SHP77 (cell line): Measurements from ENCODE around the gene ARHGEF28.

Experiments used
- DNase-seq, 2 experiments: peaks; one replicate each; lab custom pipeline; 2025; lab: John Stamatoyannopoulos, UW

The ARHGEF28 gene

GRCh38 chr5:73777192-73777591 is 151.2 kb downstream of the ARHGEF28 start:
- no peak for DNase-seq

DNA sequence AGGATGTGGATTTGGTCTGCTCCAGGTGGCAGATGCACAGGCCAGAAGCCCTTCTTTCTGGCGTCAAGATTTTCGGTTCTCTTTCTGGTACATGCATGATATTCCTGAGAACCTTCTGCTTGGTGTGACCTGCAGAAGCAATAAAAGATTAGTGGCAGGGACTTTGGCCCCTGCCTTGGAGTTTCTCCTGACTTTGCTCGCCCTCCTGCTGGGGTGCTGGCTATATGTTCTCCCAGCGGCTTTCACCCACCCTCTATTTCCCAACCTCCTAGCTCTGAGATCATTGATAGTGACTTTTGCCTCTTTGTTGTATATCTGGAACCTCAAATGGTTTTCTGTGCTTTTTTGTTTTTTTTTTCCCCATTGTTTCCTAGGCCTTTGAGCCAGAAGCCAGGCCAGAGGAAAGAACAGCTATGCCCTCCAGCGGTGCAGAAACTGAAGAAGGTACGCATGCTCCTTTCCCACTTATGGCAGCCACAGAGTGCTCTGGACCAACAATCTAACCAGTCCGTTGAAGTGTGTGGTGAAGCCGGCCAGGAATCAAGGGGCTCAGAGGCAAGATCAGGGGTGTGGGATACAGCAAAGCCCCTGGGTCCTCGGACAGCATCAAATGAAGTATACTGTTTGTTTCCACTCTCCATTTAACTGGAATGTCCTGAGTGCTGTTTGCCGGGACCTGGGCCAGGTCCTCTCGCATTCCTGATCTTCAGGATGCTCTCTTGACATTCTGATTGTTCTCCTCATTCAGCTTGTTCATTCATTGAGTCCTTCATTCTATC is 154.5 kb downstream of the ARHGEF28 start:
- no peak for DNase-seq

DNA sequence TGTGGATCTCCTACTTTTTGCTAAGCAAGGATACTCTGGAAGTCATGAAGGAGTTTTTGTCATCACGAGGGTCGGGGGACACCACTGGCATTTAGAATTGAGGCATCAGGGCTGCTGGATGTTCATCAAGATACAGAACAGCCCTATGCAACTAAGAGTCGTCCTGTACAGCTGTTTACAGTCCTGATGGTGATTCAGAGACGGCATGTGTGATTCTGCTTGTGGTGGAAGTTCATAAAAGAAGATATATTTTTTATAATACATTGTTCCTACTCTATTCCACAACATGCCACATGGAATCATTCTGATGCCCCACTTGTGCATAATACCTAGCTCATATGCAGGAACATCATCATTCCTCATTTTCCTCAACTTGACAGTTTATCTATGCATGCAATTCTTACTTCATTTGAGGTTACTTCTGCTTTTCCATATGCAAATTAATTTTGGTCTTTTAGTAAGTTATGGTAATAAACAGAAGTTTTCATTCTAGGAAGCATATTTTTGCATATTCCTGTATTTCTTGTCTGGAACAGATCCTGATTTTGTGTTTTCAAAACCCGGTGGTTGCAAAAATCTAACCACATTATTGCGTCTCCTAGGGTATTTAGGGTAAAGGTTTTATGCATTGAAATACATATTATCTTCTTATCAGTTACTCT is 155.2 kb downstream of the ARHGEF28 start:
- DNase-seq: no peak

DNA sequence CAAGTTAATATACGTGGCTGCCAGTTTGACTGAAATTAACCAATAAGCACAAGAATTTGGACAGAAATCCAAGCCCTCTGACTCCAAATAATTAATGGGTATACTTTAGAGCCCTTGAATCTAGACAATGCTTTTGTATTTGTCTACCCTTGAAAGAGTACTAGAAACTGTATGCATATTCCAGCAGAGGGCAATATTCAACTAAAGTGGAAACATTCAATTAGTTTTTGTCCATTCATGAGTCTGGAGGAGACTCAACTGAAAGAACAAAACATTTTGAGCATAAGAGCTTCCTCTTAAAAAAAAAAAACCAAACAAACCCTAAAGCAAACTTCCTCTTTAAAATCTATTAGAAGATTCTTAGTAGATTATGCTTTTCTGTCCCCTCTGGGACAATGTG is 157.8 kb downstream of the ARHGEF28 start:
- no peak for DNase-seq

DNA sequence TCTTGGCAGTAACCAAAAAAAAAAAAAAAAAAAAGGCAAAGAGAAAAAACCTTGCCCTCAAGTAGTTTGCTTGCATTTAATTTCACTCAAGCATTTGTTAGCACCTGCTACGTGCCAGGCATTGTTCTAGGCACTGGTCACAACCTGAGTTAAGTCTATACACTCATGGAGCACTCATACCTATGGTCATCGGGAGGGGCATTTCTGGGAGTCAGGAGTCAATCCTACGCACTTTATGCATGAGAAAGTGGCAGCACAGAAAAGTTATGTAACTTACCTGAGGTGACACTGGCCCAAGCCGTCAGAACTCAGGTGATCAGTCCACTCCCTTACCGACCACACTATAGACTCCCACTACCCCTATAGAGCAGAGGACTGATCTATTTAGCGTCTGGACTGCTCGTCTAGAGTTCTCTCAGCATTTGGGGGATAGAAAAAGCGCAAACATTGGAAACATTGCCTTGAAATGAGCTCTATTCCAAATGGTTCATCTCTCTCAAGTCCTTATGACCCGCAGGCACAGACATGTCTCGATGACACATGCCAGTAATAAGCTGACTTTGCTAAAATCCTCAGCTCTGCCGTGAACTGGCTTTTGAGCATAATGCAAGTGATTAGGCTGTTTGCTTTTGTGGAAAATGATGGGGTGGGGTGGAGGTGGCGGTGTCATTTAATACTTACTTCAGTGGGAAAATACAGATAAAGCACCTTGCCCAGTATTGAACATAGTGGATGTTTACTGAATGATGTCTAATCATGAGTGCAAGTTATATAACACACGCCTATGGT is 160.2 kb downstream of the ARHGEF28 start:
- DNase-seq: no peak

- DNase-seq: no peak
Measured at GRCh38 chr5:73789851-73790281, 163.9 kb downstream of the ARHGEF28 start.

DNA sequence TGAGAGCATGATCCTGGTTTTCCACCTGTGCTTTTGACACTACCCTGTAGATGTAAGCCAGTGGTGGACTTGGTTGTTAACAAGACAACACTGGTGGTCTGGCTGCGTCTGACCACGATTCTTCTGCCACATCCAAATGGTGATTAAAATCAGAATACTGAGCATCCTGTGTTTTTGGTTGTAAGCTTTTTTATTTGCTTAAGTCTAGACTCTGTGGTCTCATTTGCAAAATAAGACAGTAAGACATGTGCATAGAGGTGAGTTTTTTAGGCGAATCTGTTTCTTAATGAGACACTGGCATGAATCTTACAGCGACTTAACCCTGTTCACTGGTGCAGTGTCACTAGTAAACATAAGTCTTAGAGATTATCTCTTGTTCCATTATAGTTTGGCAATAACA is 165.4 kb downstream of the ARHGEF28 start:
- no peak for DNase-seq

DNA sequence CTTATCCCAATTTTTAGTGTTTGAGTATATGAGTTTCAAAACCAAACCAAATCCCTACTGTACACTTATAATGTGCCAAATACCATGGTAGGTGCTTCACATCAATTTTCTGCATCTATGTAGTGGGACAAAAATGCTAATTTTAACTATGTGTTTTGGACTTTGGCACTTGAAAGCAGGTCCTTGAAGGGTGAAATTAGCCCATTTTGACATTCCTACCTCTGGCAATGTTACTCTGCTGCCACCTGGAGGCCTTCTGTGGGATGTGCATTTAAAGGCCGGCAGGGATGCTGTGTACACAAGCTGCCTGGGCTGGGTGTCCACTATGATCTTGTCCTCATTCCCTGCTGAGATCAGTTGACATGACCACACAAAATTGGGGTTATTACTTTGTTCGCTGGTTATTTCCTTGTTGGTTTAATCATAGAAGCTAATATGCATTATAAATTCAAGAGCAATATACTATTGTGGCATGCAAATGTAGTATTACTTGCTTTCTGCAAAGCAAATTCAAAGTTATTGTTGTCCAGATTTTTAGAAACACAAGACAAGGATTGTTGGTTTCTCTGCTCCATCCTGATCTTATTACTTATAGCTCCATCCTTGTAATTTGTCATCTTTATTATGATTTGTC is 166.8 kb downstream of the ARHGEF28 start:
- DNase-seq: peak; percentile 21 to 43

GRCh38 chr5:73793911-73794310 is 167.9 kb downstream of the ARHGEF28 start:
- DNase-seq: no peak

GRCh38 chr5:73796164-73797131 is 170.5 kb downstream of the ARHGEF28 start:
- peak in 1 of 2 experiments; percentile 6 for DNase-seq

GRCh38 chr5:73797132-73797510 is 171.1 kb downstream of the ARHGEF28 start:
- DNase-seq: no peak

DNA sequence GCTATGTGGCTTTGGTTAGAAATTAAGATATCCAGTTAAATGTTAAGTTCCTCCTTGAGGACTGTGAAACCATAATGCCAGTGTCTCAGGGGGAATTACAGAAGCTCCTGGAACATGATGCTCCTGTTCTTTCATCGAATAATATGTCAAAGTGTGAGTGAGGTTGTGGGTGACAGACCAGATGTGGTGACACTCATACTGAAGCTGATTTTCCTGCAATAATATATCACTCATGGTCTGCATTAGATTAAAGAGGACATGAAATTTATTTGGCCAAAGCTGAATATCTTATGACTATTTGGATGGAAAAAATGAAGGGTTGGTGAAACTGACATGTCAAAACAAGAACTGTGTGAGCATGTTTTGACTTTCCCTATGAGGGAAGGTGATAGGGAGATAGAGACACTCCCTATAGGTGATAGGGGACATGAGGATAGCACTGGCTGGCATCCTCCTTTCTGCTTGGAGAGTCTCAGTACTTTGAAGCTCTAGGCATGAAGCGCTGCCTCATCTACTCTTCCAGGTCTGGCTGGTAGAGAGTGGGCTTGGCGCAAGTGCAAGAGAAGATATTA is 173.5 kb downstream of the ARHGEF28 start:
- DNase-seq: no peak

GRCh38 chr5:73801686-73802085 is 175.7 kb downstream of the ARHGEF28 start:
- no peak for DNase-seq

DNA sequence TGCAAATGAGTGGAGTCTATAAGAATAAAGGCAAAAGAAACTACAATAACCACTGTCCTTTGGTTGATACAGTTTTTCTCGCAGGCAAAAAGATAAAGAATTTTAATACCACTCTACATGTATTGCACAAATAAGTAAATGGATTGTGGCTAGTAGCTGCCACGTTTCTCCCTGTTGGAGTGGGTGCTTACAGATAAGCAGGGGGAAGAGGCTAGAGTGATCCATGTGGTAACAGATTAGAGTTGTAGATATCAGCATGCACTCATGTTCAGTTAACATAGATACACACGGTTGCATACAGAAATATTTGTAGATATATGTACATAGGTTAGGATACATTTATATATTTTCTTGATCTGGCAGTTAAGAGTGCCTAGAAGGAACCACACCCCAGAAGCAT is 179.5 kb downstream of the ARHGEF28 start:
- no peak for DNase-seq

DNA sequence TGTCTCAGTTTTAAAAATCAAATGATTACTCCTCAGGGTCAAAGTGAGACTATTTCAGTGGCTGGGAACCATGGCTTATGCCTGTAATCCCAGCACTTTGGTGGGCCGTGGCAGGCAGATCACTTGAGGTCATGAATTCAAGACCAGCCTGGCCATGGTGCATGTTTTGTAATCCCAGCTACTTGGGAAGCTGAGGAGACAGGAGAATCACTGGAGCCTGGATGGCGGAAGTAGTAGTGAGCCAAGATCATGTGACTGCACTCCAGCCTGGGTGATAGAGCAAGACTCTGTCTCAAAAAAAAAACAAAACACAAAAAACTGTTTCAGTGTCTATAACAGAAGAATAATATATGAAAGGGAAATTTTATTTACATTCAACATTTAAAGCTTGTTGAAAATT is 182.9 kb downstream of the ARHGEF28 start:
- DNase-seq: no peak

GRCh38 chr5:73810429-73810828 is 184.4 kb downstream of the ARHGEF28 start:
- DNase-seq: no peak

DNA sequence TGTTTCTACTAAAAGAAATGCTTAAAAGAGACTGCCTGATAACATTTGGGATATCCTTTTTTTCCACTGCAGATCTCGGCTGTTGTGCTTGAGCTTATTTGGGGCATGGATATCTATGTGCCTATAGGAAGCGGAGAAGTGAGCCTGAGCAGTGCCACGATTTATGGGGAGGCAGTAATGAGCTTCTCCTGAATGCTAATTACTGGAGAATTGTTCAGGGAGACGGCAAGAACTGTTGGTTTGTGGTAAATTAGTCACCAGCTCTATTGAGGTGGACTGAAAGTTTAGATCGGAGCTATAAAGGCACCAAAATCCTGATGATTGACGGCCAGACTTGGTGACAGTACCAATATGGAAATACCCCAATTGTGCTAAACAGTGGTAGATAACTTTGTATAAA is 186.5 kb downstream of the ARHGEF28 start:
- no peak for DNase-seq

- no peak for DNase-seq
Measured at GRCh38 chr5:73812962-73813588, 187.1 kb downstream of the ARHGEF28 start.

GRCh38 chr5:73814233-73814846 is 188.3 kb downstream of the ARHGEF28 start:
- no peak for DNase-seq

GRCh38 chr5:73815631-73816030 is 189.6 kb downstream of the ARHGEF28 start:
- no peak for DNase-seq
